OCI-LY1 (cell line): ENCODE data around the gene CNTD1.

Experiments used
- H2AFZ ChIP-seq: fragments of 200-600 bp; sonication (generic), shearing (Covaris generic); 2 replicates; pipeline ENCODE4 v1.6.0; 2014; ENCODE audit warnings: antibody characterized with exemption, mild to moderate bottlenecking, low read length
- H3F3A ChIP-seq: fragments of 200-600 bp; sonication (generic), shearing (Covaris generic); 2 replicates; pipeline ENCODE4 v1.6.0; 2014; ENCODE audit warnings: mild to moderate bottlenecking, antibody characterized with exemption, low read length, moderate library complexity; ENCODE audit not compliant: insufficient read depth
- H3K27ac ChIP-seq: fragments of 200-600 bp; sonication (generic); 2 replicates; pipeline ENCODE4 v1.5.1; 2014; ENCODE audit warnings: low read length, mixed run types, mild to moderate bottlenecking, low read depth; ENCODE audit not compliant: poor library complexity, severe bottlenecking
- H3K27me3 ChIP-seq: fragments of 200-600 bp; sonication (generic); 2 replicates; pipeline ENCODE4 v1.6.0; 2014; ENCODE audit warnings: antibody characterized with exemption, mild to moderate bottlenecking, low read length, moderate library complexity; ENCODE audit not compliant: insufficient read depth
- H3K36me3 ChIP-seq: fragments of 200-600 bp; sonication (generic); 2 replicates; pipeline ENCODE4 v1.6.1; 2014; ENCODE audit warnings: mild to moderate bottlenecking, antibody characterized with exemption, low read length, moderate library complexity, mixed read lengths; ENCODE audit not compliant: insufficient read depth
- H3K4me1 ChIP-seq: fragments of 200-600 bp; sonication (generic); 2 replicates; pipeline ENCODE4 v1.5.1; 2014; ENCODE audit warnings: mild to moderate bottlenecking, low read length, moderate library complexity; ENCODE audit not compliant: insufficient read depth, severe bottlenecking
- H3K4me2 ChIP-seq: fragments of 200-600 bp; sonication (generic), shearing (Covaris generic); 2 replicates; pipeline ENCODE4 v1.6.1; 2014; ENCODE audit warnings: low read length
- H3K4me3 ChIP-seq: fragments of 200-600 bp; sonication (generic); 2 replicates; pipeline ENCODE4 v1.5.1; 2014; ENCODE audit warnings: low read length, low read depth, mild to moderate bottlenecking, mixed read lengths; ENCODE audit not compliant: poor library complexity, severe bottlenecking
- H3K79me2 ChIP-seq: fragments of 200-600 bp; shearing (Covaris generic); 2 replicates; pipeline ENCODE4 v1.6.1; 2016; ENCODE audit warnings: mixed run types, low read length, mixed read lengths; ENCODE audit not compliant: insufficient read depth
- H3K9ac ChIP-seq: fragments of 200-600 bp; sonication (generic), shearing (Covaris generic); 2 replicates; pipeline ENCODE4 v1.6.1; 2014; ENCODE audit warnings: mild to moderate bottlenecking, low read length, mixed read lengths
- H3K9me2 ChIP-seq: fragments of 200-600 bp; sonication (generic), shearing (Covaris generic); 2 replicates; pipeline ENCODE4 v1.6.1; 2014; ENCODE audit warnings: low read depth, mild to moderate bottlenecking, low read length, mixed read lengths
- H3K9me3 ChIP-seq: fragments of 200-600 bp; shearing (Covaris generic); 2 replicates; pipeline ENCODE4 v1.6.1; 2014; ENCODE audit warnings: low read length, mixed read lengths
- H4K20me1 ChIP-seq: fragments of 200-600 bp; sonication (generic), shearing (Covaris generic); 2 replicates; pipeline ENCODE4 v1.6.0; 2016; ENCODE audit warnings: mild to moderate bottlenecking, low read length; ENCODE audit not compliant: insufficient read depth
- CTCF ChIP-seq: fragments of 200-600 bp; sonication (generic), shearing (Covaris generic); IDR thresholded peaks from 2 replicates; pipeline ENCODE4 v1.5.1; 2017; ENCODE audit warnings: mild to moderate bottlenecking, antibody characterized with exemption, low read length, moderate library complexity, mixed read lengths
- EZH2 ChIP-seq: fragments of 200-600 bp; sonication (generic), shearing (Covaris generic); IDR thresholded peaks from 2 replicates; pipeline ENCODE4 v1.8.0; 2017; ENCODE audit warnings: borderline replicate concordance, mixed run types, mild to moderate bottlenecking, antibody characterized with exemption, low read length, moderate library complexity, mixed read lengths

Gene CNTD1

DNA sequence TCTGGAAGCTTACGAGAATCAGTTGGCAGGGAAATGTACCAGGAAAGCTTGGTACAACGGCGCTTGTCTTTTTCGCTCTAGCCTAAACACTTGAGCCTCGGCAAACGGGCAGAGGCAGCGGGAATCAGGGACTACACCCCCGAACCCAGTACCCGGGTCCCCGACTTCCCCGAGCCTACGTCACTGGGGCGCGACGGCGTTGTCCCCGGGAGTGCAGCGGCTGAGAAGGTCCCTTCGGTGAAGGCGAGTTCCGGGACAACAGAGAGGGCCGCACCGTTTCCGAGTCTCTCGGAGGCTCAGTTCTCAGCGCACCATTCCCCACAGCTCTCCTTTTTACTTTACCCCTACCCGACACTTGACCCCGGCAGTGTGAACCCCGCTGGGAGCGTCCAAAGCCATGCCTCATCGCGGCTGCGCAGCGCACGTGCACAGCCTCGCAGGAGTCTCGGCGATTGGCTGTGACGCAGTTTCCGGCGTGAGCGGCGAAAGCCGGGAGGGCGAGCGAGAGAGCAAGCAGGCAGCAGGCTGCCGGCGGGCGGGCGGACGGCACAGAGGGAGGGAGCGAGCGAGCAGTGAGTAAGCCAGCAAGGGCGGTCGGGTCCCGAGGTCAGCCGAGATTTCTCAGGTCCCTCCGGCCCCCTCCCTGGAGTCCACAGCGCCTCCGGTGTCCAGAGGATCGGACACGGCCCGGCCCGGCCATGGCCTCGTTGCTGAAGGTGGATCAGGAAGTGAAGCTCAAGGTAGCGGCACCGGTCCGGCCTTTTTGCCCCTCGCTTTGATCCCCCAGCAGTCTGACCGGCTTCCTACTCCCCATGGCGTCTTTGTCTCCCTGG, 34.5 kb downstream of the CNTD1 start, which contains the start of gene PSME3:
Gene PSME3 (plus strand): TSS at position 464 of the 833 bp plus-strand sequence. CDS start 235 bp downstream, at position 699.
- Histone ChIP-seq H3K27me3 (no peaks in the 10 kb centered on the region), H3K4me2 (peak within 1 kb of the TSS; percentile 93), H3K9ac (peak within 1 kb of the TSS; percentile 95), H3K4me1 (peaks cover 21% of the 10 kb centered on the region), H3F3A (no peaks in the 10 kb centered on the region), H3K36me3 (peaks cover 37% of the 10 kb centered on the region), H3K27ac (peak within 1 kb of the TSS; percentile 47), H3K9me3 (no peaks in the 10 kb centered on the region), H4K20me1 (no peaks in the 10 kb centered on the region), H3K4me3 (peak within 1 kb of the TSS; percentile 87), H2AFZ (no peak within 1 kb of the TSS), H3K9me2 (no peaks in the 10 kb centered on the region), H3K79me2 (peaks cover 18% of the 10 kb centered on the region)
- TF ChIP-seq EZH2 (no peak), CTCF (no peak)

GRCh38 chr17:42833767-42834422, 35.2 kb downstream of the CNTD1 start:
- Histone ChIP-seq H3K4me2 (peak overlapping the region; percentile 93), H4K20me1 (no peaks in the 10 kb centered on the region), H3K4me3 (peak overlapping the region; percentile 87), H3K36me3 (peaks cover 44% of the 10 kb centered on the region), H2AFZ (no peak overlapping the region), H3K9me2 (no peaks in the 10 kb centered on the region), H3F3A (no peaks in the 10 kb centered on the region), H3K27me3 (no peaks in the 10 kb centered on the region), H3K9me3 (no peaks in the 10 kb centered on the region), H3K4me1 (peaks cover 21% of the 10 kb centered on the region), H3K27ac (peak overlapping the region; percentile 47), H3K79me2 (peaks cover 18% of the 10 kb centered on the region), H3K9ac (peak overlapping the region; percentile 95)
- TF ChIP-seq CTCF = no peak
- TF ChIP-seq EZH2 = no peak

GRCh38 chr17:42835732-42836131, 37.1 kb downstream of the CNTD1 start:
- Histone ChIP-seq H3K4me1 (peaks cover 21% of the 10 kb centered on the region), H3K79me2 (peaks cover 18% of the 10 kb centered on the region), H3K9me3 (no peaks in the 10 kb centered on the region), H3K4me3 (no peak overlapping the region), H3F3A (no peaks in the 10 kb centered on the region), H4K20me1 (no peaks in the 10 kb centered on the region), H3K9ac (no peak overlapping the region), H3K27me3 (no peaks in the 10 kb centered on the region), H3K36me3 (peaks cover 62% of the 10 kb centered on the region), H2AFZ (no peak overlapping the region), H3K27ac (no peak overlapping the region), H3K4me2 (no peak overlapping the region), H3K9me2 (no peaks in the 10 kb centered on the region)
- TF ChIP-seq CTCF = no peak
- no peak for TF ChIP-seq EZH2
